Upper lobe of left lung (tissue), 4 donors: ENCODE results near the gene TAF10.

Experiments used
- POLR2A ChIP-seq, 4 donors: fragments of 450-650 bp; IDR thresholded peaks; one replicate each; pipeline ENCODE4 v1.5.1; 2016 to 2017; ENCODE audit warnings: antibody characterized with exemption in 4 of 4, mild to moderate bottlenecking in 2 of 4
- POLR2AphosphoS5 ChIP-seq, 2 donors: sonication (generic); formaldehyde crosslinking; IDR thresholded peaks; one replicate each; pipeline ENCODE4 v1.5.1; 2017; ENCODE audit warnings: antibody characterized with exemption in 2 of 2

GRCh38 chr11:6568191-6568918, 43.7 kb downstream of the TAF10 start:
- TF ChIP-seq POLR2A (IDR thresholded peaks at IDR 0.05) (no peak), POLR2AphosphoS5 (IDR thresholded peaks at IDR 0.05) (no peak)
